UCSD-AML1 (cell line): ENCODE results near the gene ABHD5.
"Not testable (repeated sequence)": the region's sequence is repeated elsewhere in the genome, so short reads cannot be mapped to it uniquely, and the experiment has no call there.

ENCODE experiments used
- DNase-seq: peaks from one replicate; lab custom pipeline; 2025; ENCODE audit not compliant: unreplicated experiment; lab: John Stamatoyannopoulos, UW

ABHD5 gene

GRCh38 chr3:43690400-43691119, at the start of gene ABHD5:
TSS of gene ABHD5 (plus strand) at chr3:43690938. CDS start at chr3:43690993, 55 bp downstream.
- peak; percentile 97 for DNase-seq

GRCh38 chr3:43641306-43642114, 49.2 kb upstream of the ABHD5 start:
- DNase-seq = no peak

DNA sequence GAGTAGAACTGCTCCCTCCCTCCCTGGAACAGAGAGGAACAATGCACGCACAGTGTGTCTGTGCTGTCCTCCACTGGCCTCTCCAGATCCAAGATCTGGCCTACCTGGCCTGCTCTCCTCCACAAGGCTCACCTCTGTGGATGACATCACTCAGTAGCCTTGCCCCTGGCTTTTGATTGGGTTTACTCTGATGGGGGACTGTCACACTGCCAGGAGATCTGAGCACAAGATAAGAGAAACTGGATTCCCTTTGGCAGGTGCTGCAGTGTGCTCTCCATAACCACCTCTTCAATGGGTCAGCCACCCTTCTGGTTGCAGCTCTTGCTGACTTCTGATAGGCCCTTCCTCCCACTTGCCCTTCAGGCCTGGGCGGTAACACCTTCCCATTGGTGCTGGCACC, 46.3 kb upstream of the ABHD5 start:
- DNase-seq = no peak

DNA sequence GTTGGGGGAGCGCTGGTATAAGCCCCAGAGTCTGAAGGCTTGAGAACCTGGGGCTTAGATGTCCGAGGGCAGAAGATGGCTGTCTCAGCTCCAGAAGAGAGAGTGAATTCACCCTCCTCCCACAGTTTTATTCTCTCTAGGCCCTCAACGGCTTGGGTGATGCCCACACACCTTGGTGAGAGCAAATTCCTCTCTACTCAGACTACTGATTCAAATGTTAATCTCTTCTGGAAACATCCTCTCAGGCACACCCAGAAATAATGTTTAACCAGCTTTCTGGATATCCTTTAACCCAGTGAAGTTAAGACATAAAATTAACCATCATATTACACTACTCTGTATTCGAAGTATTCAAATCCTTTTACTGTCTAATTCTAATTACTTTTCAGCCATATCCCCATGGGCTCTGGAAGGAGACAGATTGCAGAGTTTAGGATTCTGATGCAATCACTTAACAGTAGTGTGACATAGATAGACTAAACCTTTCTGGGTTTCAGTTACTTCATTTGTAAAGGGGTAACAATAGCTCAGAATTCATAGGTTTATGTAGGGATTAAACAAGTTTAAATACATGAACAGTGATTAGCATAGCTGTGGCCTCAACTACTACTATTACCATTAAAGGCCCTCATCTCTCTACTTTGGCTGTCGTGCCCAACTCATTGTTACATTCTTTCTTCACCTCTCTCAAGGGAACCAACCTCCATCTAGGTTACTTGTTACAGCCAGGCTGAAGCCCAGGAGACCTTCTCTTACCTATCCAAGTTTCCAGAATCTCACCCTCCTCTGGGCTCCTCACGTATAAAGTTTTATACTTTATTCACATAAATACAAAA, 43.2 kb upstream of the ABHD5 start:
- DNase-seq = no peak

GRCh38 chr3:43648957-43649356, 41.8 kb upstream of the ABHD5 start:
- no peak for DNase-seq

DNA sequence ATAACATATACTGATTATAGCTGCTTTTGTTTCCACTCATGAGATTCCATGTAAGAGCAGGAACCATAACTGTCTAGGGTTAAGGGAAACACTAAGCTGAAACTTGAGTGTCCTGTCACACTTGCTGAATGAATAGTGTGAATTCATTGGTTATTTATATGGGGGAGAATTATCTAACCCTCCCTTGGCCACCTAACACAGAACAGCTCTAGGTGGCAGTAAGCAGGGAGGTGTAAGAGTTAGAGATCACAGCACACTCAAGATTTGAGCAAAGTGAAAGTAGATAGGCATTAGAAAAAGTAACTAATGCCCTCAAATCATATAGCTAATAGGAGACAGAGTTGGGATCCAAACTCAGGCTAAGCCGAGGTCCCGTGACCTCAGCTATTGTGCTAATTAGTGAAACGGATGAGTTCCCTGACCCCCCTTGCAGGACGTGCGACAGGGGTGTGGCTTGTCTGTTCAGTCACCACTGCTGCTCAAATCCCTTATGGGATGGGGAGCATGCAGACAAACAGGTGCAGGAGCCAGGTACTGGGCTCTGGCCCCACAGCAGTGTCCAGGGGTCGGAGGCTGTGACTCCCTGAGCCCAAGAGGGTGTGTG, 41.3 kb upstream of the ABHD5 start:
- DNase-seq = no peak

GRCh38 chr3:43650345-43650744, 40.4 kb upstream of the ABHD5 start:
- no peak for DNase-seq

DNA sequence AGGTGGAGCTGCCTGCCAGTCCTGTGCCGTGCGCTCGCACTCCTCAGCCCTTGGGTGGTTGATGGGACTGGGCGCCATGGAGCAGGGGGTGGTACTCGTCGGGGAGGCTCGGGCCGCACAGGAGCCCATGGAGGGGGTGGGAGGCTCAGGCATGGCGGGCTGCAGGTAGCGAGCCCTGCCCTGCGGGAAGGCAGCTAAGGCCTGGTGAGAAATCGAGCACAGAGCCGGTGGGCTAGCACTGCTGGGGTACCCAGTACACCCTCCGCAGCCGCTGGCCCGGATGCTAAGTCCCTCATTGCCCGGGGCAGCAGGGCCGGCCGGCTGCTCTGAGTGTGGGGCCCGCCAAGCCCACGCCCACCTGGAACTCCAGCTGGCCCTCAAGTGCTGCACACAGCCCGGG, 34.3 kb upstream of the ABHD5 start:
- not testable (repeated sequence) for DNase-seq

GRCh38 chr3:43659250-43659880, 31.4 kb upstream of the ABHD5 start:
- no peak for DNase-seq

GRCh38 chr3:43661376-43661775, 29.4 kb upstream of the ABHD5 start:
- DNase-seq = not testable (repeated sequence)

GRCh38 chr3:43665011-43665410, 25.7 kb upstream of the ABHD5 start:
- DNase-seq = not testable (repeated sequence)

- DNase-seq = no peak
Observed at GRCh38 chr3:43670635-43671522, 19.9 kb upstream of the ABHD5 start.

- no peak for DNase-seq
Observed at GRCh38 chr3:43674345-43675085, 16.2 kb upstream of the ABHD5 start.

DNA sequence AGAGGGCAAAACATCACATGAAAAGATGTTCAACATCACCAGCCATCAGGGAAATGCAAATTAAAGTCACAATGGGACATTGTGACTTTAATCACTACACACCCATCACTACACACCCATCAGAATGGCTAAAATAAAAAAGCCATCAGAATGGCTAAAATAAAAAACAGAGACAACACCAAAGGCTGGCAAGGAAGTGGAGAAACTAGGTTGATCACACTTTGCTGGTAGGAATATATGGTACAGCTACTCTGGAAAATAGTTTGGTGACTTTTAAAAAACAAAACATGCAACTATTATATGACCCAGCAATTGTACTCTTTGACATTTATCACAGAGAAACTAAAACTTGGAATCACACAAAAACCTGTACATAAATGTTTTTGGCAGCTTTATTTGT, 15.1 kb upstream of the ABHD5 start:
- DNase-seq = no peak

DNA sequence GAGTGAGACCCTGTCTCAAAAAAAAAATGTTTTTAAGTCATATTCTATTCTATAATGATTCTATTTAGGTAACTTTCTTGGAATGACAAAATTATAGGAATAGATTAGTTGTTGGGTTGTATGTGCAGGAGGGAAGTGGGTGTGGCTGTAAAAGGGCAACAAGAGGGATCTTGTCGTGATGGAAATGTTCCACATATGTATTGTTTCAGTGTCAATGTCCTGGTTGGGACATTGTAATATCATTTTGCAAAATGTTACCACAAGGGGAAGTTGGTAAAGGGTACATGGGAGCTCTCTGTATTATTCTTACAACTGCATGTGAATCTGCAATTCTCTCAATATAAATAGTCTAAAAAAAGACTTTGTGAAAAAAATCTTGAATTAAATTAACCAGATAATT, 14.3 kb upstream of the ABHD5 start:
- DNase-seq = no peak

GRCh38 chr3:43678375-43678774, 12.4 kb upstream of the ABHD5 start:
- DNase-seq = not testable (repeated sequence)

DNA sequence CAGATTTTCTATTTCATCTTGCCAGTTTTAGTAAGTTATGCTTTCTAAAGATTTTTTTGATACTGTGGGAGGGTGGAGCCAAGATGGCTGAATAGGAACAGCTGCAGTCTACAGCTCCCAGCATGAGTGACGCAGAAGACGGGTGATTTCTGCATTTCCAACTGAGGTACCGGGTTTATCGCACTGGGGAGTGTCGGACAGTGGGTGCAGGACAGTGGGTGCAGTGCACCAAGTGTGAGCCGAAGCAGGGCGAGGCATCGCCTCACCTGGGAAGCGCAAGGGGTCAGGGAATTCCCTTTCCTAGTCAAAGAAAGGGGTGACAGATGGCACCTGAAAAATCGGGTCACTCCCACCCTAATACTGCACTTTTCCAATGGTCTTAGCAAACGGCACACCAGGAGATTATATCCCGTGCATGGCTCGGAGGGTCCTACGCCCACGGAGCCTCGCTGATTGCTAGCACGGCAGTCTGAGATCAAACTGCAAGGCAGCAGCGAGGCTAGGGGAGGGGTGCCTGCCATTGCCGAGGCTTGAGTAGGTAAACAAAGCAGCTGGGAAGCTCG, 11.8 kb upstream of the ABHD5 start:
- DNase-seq = not testable (repeated sequence)

GRCh38 chr3:43680857-43681256, 9.9 kb upstream of the ABHD5 start:
- not testable (repeated sequence) for DNase-seq

- no peak for DNase-seq
Observed at GRCh38 chr3:43684944-43685343, 5.8 kb upstream of the ABHD5 start.
